Measurements from ENCODE around the gene AHNAK. TPM values are rescaled to one million over a fixed set of nuclear protein-coding genes. Genes with fewer than 3 reads are reported as not detected.

The AHNAK gene
- total and polyA plus RNA-seq, 2 donors (not counting 3 experiments of a cell fraction or from before 2014, with no cell fraction given) = 35.2 to 436 TPM

GRCh38 chr11:62444236-62444833, 102.3 kb downstream of the AHNAK start:
- H3K9me1 ChIP-seq (replicated peaks; ENCODE audit: control insufficient read depth, extremely low read depth, insufficient read depth, low read length) = no peaks in the 10 kb centered on the region
- dilution Hi-C loops (cut with MboI; ENCODE audit: extremely low pct_ligation_motif_present, low sequenced_read_pairs) (no loop called here), intact Hi-C loops (cut with micrococcal nuclease) (no loop called here)
- no peaks in the 10 kb centered on the region for H3K9me3 ChIP-seq (replicated peaks; ENCODE audit: control insufficient read depth, insufficient read depth, low read length)
- no peaks in the 10 kb centered on the region for H3K36me3 ChIP-seq (ENCODE audit: control insufficient read depth in 2 of 2, extremely low read depth in 1 of 2, insufficient read depth in 2 of 2, low read length in 2 of 2)
- H3K27me3 ChIP-seq (ENCODE audit: control insufficient read depth in 2 of 2, insufficient read depth in 2 of 2, low read length in 2 of 2) = no peaks in the 10 kb centered on the region
- no peaks in the 10 kb centered on the region for H4K20me1 ChIP-seq (replicated peaks; ENCODE audit: control insufficient read depth, extremely low read depth, insufficient read depth, low read length)
- peak overlapping the region; percentile 1 for H3K9ac ChIP-seq (replicated peaks; ENCODE audit: extremely low read depth, insufficient read depth, low read length)
- peak overlapping the region; percentile 56 for H3K4me2 ChIP-seq (ENCODE audit: insufficient read depth, low read length)
- peaks cover 11% of the 10 kb centered on the region for H3K4me1 ChIP-seq (ENCODE audit: control insufficient read depth, extremely low read depth, insufficient read depth, low read length)
- POLR2A ChIA-PET = interaction anchor here (0.6 kb wide), 1 partner anchor 14 kb away, joined by 3 read pairs; no protein-coding TSS in a partner anchor
- peak overlapping the region; percentile 61 for H2AFZ ChIP-seq (ENCODE audit: low read depth, low read length)
- TSS peak; percentile 62 for BruUV-seq (replicated peaks)
- CTCF ChIA-PET = interaction anchor here (0.8 to 3.3 kb wide), 8 partner anchors 13 to 109 kb away, joined by 3 to 23 read pairs (median 3); no protein-coding TSS in a partner anchor
- H3K27ac ChIP-seq (ENCODE audit: insufficient read depth, low read depth, low read length) = no peak overlapping the region
- DNase-seq (ENCODE audit: low read depth, low spot score) (peak; percentile 68), FAIRE-seq (no peak)
- H3K79me2 ChIP-seq (ENCODE audit: control insufficient read depth, insufficient read depth, low read length) = no peaks in the 10 kb centered on the region
- peak overlapping the region in 2 of 3 experiments; percentile 37 to 41 for H3K4me3 ChIP-seq (replicated peaks in 1 of 3; ENCODE audit: insufficient read depth in 1 of 3, low read depth in 1 of 3, low read length in 3 of 3)
- no peak for TF ChIP-seq POLR2AphosphoS5 (IDR thresholded peaks at IDR 0.05; ENCODE audit: insufficient read depth, low read depth, low read length)
- no peak for TF ChIP-seq FOS (IDR thresholded peaks at IDR 0.05; ENCODE audit: borderline replicate concordance, insufficient read depth, low read length)
- TF ChIP-seq MAX (IDR thresholded peaks at IDR 0.05; ENCODE audit: insufficient read depth, insufficient read length) = no peak
- TF ChIP-seq CTCF (IDR thresholded peaks at IDR 0.05; ENCODE audit: extremely low read depth in 1 of 2, insufficient read depth in 1 of 2, low read depth in 1 of 2, low read length in 2 of 2) = no peak
- no peak for TF ChIP-seq POLR2A (IDR thresholded peaks at IDR 0.05; ENCODE audit: low read depth, low read length)
- no peak for TF ChIP-seq MYC (IDR thresholded peaks at IDR 0.05; ENCODE audit: low read depth, low read length)
- no peak for TF ChIP-seq GATA2 (IDR thresholded peaks at IDR 0.05; ENCODE audit: insufficient read depth, insufficient read length, low read depth, low read length)
- TF ChIP-seq EZH2 (IDR thresholded peaks at IDR 0.05; ENCODE audit: borderline replicate concordance, low read depth, low read length, severe bottlenecking) = no peak
- no peak for TF ChIP-seq JUN (IDR thresholded peaks at IDR 0.05; ENCODE audit: borderline replicate concordance, insufficient read depth, insufficient read length, low read depth)
